K562 (cell line): ENCODE data around the gene ABHD16A. TPM values are rescaled to one million over a fixed set of nuclear protein-coding genes. Genes with fewer than 3 reads are reported as not detected.

Source experiments
- ATAC-seq: fragments of 200-7000 bp; cut with Tn5 transposase; 3 replicates; pipeline ENCODE4 v1.9.1; 2020; ENCODE audit warnings: moderate library complexity
- BruUV-seq: library from RNA; stranded (reverse); fragments of 400-500 nt; replicated peaks from 2 replicates; lab custom pipeline; 2021; lab: Mats Ljungman, UMichigan
- CTCF ChIA-PET: fragments of 300-600 bp; formaldehyde crosslinking; extraction: SDS; loops from one replicate; lab custom pipeline; 2021; ENCODE audit warnings: low intra/inter-chr PET ratio; lab: Yijun Ruan, JAX
- POLR2A ChIA-PET: fragments of 300-600, 350-650 bp; sonication (Branson Sonifier 250); formaldehyde crosslinking; extraction: SDS; loops from one replicate; lab custom pipeline; 2021; ENCODE audit warnings: antibody characterized with exemption, inconsistent platforms; lab: Yijun Ruan, JAX
- DNase-seq, 4 experiments: peaks; one replicate each; pipeline versions ENCODE4 v3.0.0 to v3.0.0-alpha.2; 2011 to 2018; ENCODE audit warnings: low spot score in 3 of 4, mixed read lengths in 3 of 4; ENCODE audit errors: extremely low read depth in 1 of 4
- FAIRE-seq: peaks from 2 replicates; lab custom pipeline; 2011; peaks lifted over from hg19 to GRCh38; lab: Jason Lieb, UNC
- H2AFZ ChIP-seq: 2 replicates; pipeline ENCODE4 v1.6.0; 2011; ENCODE audit warnings: low read depth, low read length, control low read depth, inconsistent platforms
- H3K27ac ChIP-seq: fragments of 200-600 bp; 3 replicates; pipeline ENCODE4 v1.8.0; 2011; ENCODE audit warnings: low read depth, mild to moderate bottlenecking, control low read depth, inconsistent platforms, low read length, moderate library complexity, mixed read lengths; ENCODE audit errors: extremely low read depth
- H3K27me3 ChIP-seq, 2 experiments: fragments of 300-600 bp in 1 of 2; 2 replicates in 1 of 2; 3 replicates in 1 of 2; pipeline versions ENCODE4 v1.6.0 to v1.8.0; 2011; ENCODE audit warnings: inconsistent platforms in 2 of 2, low read length in 2 of 2, mild to moderate bottlenecking in 1 of 2, mixed read lengths in 1 of 2, moderate library complexity in 1 of 2; ENCODE audit not compliant: control insufficient read depth in 2 of 2, insufficient read depth in 2 of 2
- H3K36me3 ChIP-seq: fragments of 300-600 bp; 3 replicates; pipeline ENCODE4 v1.8.0; 2011; ENCODE audit warnings: mild to moderate bottlenecking, low read length, inconsistent platforms; ENCODE audit not compliant: control insufficient read depth, insufficient read depth
- H3K4me1 ChIP-seq, 2 experiments: fragments of 200-600 bp in 1 of 2; replicated peaks in 1 of 2; 2 replicates in 1 of 2; 3 replicates in 1 of 2; pipeline versions ENCODE4 v1.5.1 to v1.8.0; 2011; ENCODE audit warnings: inconsistent platforms in 2 of 2, low read length in 2 of 2, mild to moderate bottlenecking in 1 of 2, mixed read lengths in 1 of 2, moderate library complexity in 1 of 2; ENCODE audit not compliant: control insufficient read depth in 2 of 2, insufficient read depth in 2 of 2
- H3K4me2 ChIP-seq: 2 replicates; pipeline ENCODE4 v1.6.1; 2011; ENCODE audit warnings: low read length, control low read depth, inconsistent platforms, mixed read lengths; ENCODE audit not compliant: insufficient read depth
- H3K4me3 ChIP-seq: fragments of 200-600 bp; sonication (generic), shearing (Covaris generic); 2 replicates; pipeline ENCODE4 v1.5.1; 2016; ENCODE audit warnings: control low read depth, inconsistent platforms
- H3K79me2 ChIP-seq: fragments of 200-600 bp; 3 replicates; pipeline ENCODE4 v1.8.0; 2011; ENCODE audit warnings: low read length, inconsistent platforms; ENCODE audit not compliant: control insufficient read depth, insufficient read depth
- H3K9ac ChIP-seq, 2 experiments: 2 replicates each; pipeline versions ENCODE4 v1.6.0 to v1.6.1; 2011; ENCODE audit warnings: low read depth in 2 of 2, low read length in 2 of 2, control low read depth in 1 of 2, inconsistent platforms in 1 of 2, mild to moderate bottlenecking in 1 of 2, mixed read lengths in 1 of 2; ENCODE audit not compliant: insufficient read depth in 1 of 2
- H3K9me1 ChIP-seq: one replicate; pipeline ENCODE4 v1.6.0; 2011; ENCODE audit warnings: inconsistent platforms, mild to moderate bottlenecking, low read length, moderate library complexity; ENCODE audit not compliant: control insufficient read depth, insufficient read depth
- H3K9me3 ChIP-seq: replicated peaks from 2 replicates; pipeline ENCODE4 v1.5.1; 2011; ENCODE audit warnings: low read depth, low read length, inconsistent platforms; ENCODE audit not compliant: control insufficient read depth, insufficient read depth
- H4K20me1 ChIP-seq: replicated peaks from 2 replicates; pipeline ENCODE4 v1.6.1; 2011; ENCODE audit warnings: low read length, inconsistent platforms, mixed read lengths; ENCODE audit not compliant: control insufficient read depth, insufficient read depth
- NFE2 ChIP-seq: IDR thresholded peaks from 2 replicates; pipeline ENCODE4 v1.6.1; 2014; ENCODE audit warnings: antibody characterized with exemption, low read depth
- PHF8 ChIP-seq: fragments of 200-600 bp; sonication (generic); IDR thresholded peaks from 2 replicates; pipeline ENCODE4 v1.6.1; 2012; ENCODE audit warnings: mixed run types, mild to moderate bottlenecking, inconsistent platforms, low read length, moderate library complexity, borderline replicate concordance
- PPARD ChIP-seq: fragments of 250-450 bp; sonication (Bioruptor Pico); IDR thresholded peaks from 2 replicates; pipeline ENCODE4 v1.8.0; 2022; ENCODE audit warnings: inconsistent platforms, mild to moderate bottlenecking, moderate library complexity
- TEAD4 ChIP-seq, 2 experiments: sonication (generic) in 1 of 2; formaldehyde crosslinking in 1 of 2; IDR thresholded peaks; 2 replicates each; pipeline versions ENCODE4 v1.6.1 to v1.8.0; 2012 to 2022; ENCODE audit warnings: borderline replicate concordance in 1 of 2, inconsistent platforms in 1 of 2, low read length in 1 of 2, mild to moderate bottlenecking in 1 of 2, missing genetic modification reagents in 1 of 2
- ZC3H11A ChIP-seq: IDR thresholded peaks from 2 replicates; pipeline ENCODE4 v1.6.1; 2012; ENCODE audit warnings: low read depth, low read length, improper control_type of control experiment
- ZC3H8 ChIP-seq: fragments of 450-650 bp; IDR thresholded peaks from 2 replicates; pipeline ENCODE4 v1.6.1; 2017
- ZKSCAN8 ChIP-seq: fragments of 200-800 bp; sonication (Bioruptor generic); IDR thresholded peaks from 2 replicates; pipeline ENCODE4 v1.6.1; 2016; ENCODE audit warnings: missing genetic modification characterization, missing compliant biosample characterization
- ZNF143 ChIP-seq: sonication (generic); formaldehyde crosslinking; IDR thresholded peaks from 2 replicates; pipeline ENCODE4 v1.9.0; 2022; ENCODE audit warnings: mild to moderate bottlenecking, missing genetic modification reagents
- ZNF212 ChIP-seq: fragments of 450-650 bp; formaldehyde crosslinking; IDR thresholded peaks from 2 replicates; pipeline ENCODE4 v1.4.0; 2020; ENCODE audit warnings: mild to moderate bottlenecking
- ZNF79 ChIP-seq: fragments of 250-450 bp; sonication (Bioruptor Pico); IDR thresholded peaks from 2 replicates; pipeline ENCODE4 v1.4.0; 2020; ENCODE audit warnings: low read depth, mild to moderate bottlenecking, moderate library complexity
- WGBS: fragments of 100-300 bp; shearing (Covaris generic); methylation state at CpG from one replicate; pipeline ENCODE4 v1.1.6; 2016; ENCODE audit warnings: low coverage, mixed read lengths; ENCODE audit not compliant: insufficient coverage; ENCODE audit errors: missing lambda C conversion rate; 5-methylcytosine and 5-hydroxymethylcytosine counted together
- in situ Hi-C: fragments of 300-500 bp; cut with MboI; formaldehyde crosslinking; loops from 4 replicates; pipeline ENCODE4 v1.15.0; 2018; ENCODE audit warnings: inconsistent platforms, mixed read lengths
- intact Hi-C: fragments of 100-400 bp; cut with micrococcal nuclease; formaldehyde crosslinking; loops from 2 replicates; pipeline ENCODE4 v1.14.2; 2022
- polyA plus RNA-seq, 8 experiments: library from polyadenylated mRNA; depleted of rRNA in 4 of 8; stranded (reverse) in 5 of 8; unstranded in 3 of 8; fragments of >200 nt; fragmentation: Nextera tagmentation in 2 of 8; fragmentation: Illumina TruSeq in 1 of 8; extraction: Ambion mirVana in 2 of 8; extraction: Trizol in 1 of 8; gene quantifications; 2 replicates each; pipeline versions ENCODE4 v1.2.1 to v1.2.3, GENCODE V29; 2011 to 2014; ENCODE audit warnings: inconsistent platforms in 1 of 8, missing spikeins in 1 of 8
- total RNA-seq, 7 experiments: library from RNA; depleted of rRNA in 6 of 7; stranded (reverse); fragments of >200 nt in 6 of 7; fragmentation: Illumina TruSeq in 2 of 7; extraction: Trizol in 2 of 7; gene quantifications; 2 replicates each; pipeline versions ENCODE4 v1.2.1 to v1.2.3, GENCODE V29; 2011 to 2021; ENCODE audit warnings: low replicate concordance in 1 of 7
- TF ChIP-seq, protein P1 (sequence below): fragments of 450-650 bp; formaldehyde crosslinking; IDR thresholded peaks from 2 replicates; pipeline ENCODE4 v1.4.0; 2020; ENCODE audit warnings: mild to moderate bottlenecking
- TF ChIP-seq, protein P2 (sequence below): sonication (generic); formaldehyde crosslinking; IDR thresholded peaks from 2 replicates; pipeline ENCODE4 v1.9.0; 2022; ENCODE audit warnings: mild to moderate bottlenecking, missing genetic modification reagents
- TF ChIP-seq, protein P3 (sequence below): fragments of 450-650 bp; IDR thresholded peaks from 2 replicates; pipeline ENCODE4 v1.6.1; 2017; ENCODE audit warnings: mild to moderate bottlenecking, moderate library complexity
- TF ChIP-seq, protein P4 (sequence below): fragments of 250-450 bp; sonication (Bioruptor Pico); IDR thresholded peaks from 2 replicates; pipeline ENCODE4 v1.5.0; 2021

ABHD16A gene
- total and polyA plus RNA-seq, 9 of the 15 experiments (the other 6 are each of a cell fraction or from before 2014, with no cell fraction given) = 25.8 to 120 (median 81.6) TPM

DNA sequence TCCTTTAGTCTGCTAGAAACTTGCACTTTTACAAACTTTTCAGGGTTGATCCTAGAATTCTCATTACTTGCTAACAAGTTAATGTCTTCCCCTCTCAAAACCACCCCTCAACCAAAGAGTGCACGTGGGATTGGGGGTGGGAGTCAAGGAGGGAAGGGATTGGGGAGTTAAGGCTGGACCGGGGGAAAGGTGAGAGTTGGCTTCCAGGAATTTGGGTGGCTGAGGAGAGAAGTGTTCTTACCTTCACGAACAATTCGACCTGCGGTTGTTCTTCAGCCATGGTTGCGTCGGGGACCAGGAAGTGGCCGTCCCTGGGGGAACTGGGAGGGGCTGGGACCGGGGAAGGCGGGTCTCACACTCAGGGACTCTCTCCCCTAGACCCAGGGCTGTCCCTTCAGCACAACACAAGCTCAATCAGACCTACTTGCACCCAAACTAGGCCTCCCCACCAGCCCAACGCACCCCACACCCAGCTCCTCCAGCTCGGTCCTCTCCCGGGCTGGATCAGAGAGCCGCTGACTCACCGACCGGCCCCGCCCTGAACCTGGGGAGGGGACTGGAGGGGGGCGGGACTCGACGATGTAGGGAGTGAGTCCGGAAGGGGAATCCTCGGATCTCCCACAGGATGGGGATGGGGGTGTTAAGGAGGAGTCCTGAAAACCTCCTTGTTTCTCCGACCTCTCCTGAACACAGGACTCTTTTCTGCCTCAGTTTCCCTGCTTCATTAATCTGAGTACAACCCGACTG, 33.1 kb upstream of the ABHD16A start, which contains the start of gene CLIC1 (continued):
- TF ChIP-seq, protein P1, sequence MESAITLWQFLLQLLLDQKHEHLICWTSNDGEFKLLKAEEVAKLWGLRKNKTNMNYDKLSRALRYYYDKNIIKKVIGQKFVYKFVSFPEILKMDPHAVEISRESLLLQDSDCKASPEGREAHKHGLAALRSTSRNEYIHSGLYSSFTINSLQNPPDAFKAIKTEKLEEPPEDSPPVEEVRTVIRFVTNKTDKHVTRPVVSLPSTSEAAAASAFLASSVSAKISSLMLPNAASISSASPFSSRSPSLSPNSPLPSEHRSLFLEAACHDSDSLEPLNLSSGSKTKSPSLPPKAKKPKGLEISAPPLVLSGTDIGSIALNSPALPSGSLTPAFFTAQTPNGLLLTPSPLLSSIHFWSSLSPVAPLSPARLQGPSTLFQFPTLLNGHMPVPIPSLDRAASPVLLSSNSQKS (CRISPR knock-in tag) = no peak
- TF ChIP-seq PPARD (CRISPR knock-in tag) (no peak), ZNF79 (peak; percentile 62; the same call in 1 of the 2 replicates), ZC3H8 (no peak)
- TF ChIP-seq, protein P2, sequence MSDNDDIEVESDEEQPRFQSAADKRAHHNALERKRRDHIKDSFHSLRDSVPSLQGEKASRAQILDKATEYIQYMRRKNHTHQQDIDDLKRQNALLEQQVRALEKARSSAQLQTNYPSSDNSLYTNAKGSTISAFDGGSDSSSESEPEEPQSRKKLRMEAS (CRISPR knock-in tag) = peak; percentile 8; the same call in 1 of the 2 replicates

DNA sequence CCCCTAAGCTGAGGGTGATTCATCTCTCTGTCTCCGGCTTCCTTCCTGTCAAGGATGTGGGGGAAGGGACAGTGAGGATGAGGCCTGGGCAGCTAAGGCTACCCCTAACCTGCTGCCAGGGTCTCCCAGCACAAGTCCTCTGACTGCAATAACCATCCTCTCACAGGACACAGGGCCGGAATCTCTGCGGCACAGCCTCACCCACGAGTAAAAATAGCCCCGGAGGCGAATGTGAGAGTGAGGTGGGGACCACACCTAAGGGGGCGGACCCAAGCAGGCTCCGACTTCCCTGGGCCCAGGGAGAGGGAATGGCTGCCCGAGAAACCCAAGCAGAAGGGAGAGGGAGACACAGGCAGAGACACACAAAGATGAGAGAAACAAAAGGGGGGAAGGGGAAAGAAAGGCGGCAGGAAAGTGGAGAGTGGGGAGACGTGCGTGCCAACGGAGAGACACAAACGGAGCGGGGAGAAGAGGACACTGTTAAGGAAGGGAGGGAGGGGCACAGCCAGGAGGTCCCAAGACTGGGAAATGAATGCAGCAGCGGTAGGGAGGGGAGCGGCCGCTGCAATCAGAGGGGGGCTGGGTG, 31.8 kb upstream of the ABHD16A start:
- no TSS peak for BruUV-seq
- intact Hi-C loops = loop anchor here (1.0 to 10.0 kb wide), 4 partner anchors 32 to 240 kb away; partner anchors contain the start of genes ABHD16A, DXO and VARS1
- in situ Hi-C loops = no loop called here
- H3K9me1 ChIP-seq = no peaks in the 10 kb centered on the region
- H3K36me3 ChIP-seq = peaks cover 56% of the 10 kb centered on the region
- peak; percentile 48 for ATAC-seq
- H3K27ac ChIP-seq = peak overlapping the region; percentile 95
- peaks cover 24% of the 10 kb centered on the region for H4K20me1 ChIP-seq
- H2AFZ ChIP-seq = no peak overlapping the region
- H3K4me3 ChIP-seq = peak overlapping the region; percentile 77
- peak; percentile 85 to 96 (median 90) for DNase-seq
- WGBS = under 1% methylated on average over 18 of the region's 18 CpGs
- FAIRE-seq = peak; percentile 86
- peak overlapping the region; percentile 99 for H3K9ac ChIP-seq
- H3K4me1 ChIP-seq = peaks cover 43 to 54% of the 10 kb centered on the region in 2 experiments
- peak overlapping the region; percentile 100 for H3K4me2 ChIP-seq
- peaks cover 79% of the 10 kb centered on the region for H3K79me2 ChIP-seq
- POLR2A ChIA-PET = interaction anchor here (0.5 to 13.1 kb wide), 27 partner anchors 9 to 216 kb away, joined by 3 to 236 read pairs (median 4); partner anchors contain the start of genes ABHD16A, BAG6, C6orf47 and CSNK2B
- no peaks in the 10 kb centered on the region for H3K27me3 ChIP-seq
- no peaks in the 10 kb centered on the region for H3K9me3 ChIP-seq
- CTCF ChIA-PET = interaction anchor here (0.5 kb wide), 1 partner anchor 129 kb away, joined by 4 read pairs; no protein-coding TSS in a partner anchor
- TF ChIP-seq TEAD4 (IDR thresholded peaks at IDR 0.05; ENCODE audit: low read length) = 0 out of 2 replicates have a peak, but pooled peaks have one; percentile 5
- peak; percentile 45; the same call in 1 of the 2 replicates for TF ChIP-seq TEAD4 (CRISPR knock-in tag; IDR thresholded peaks at IDR 0.05; ENCODE audit: borderline replicate concordance)
- TF ChIP-seq ZNF212 (CRISPR knock-in tag) = no peak; the same call in 1 of the 2 replicates
- TF ChIP-seq PHF8 = peak; percentile 35; the same call in 1 of the 2 replicates
- no peak for TF ChIP-seq ZNF143
- no peak for TF ChIP-seq ZKSCAN8 (CRISPR knock-in tag)
- TF ChIP-seq ZC3H11A = 0 out of 2 replicates have a peak, but pooled peaks have one; percentile 13
- TF ChIP-seq, protein P3, sequence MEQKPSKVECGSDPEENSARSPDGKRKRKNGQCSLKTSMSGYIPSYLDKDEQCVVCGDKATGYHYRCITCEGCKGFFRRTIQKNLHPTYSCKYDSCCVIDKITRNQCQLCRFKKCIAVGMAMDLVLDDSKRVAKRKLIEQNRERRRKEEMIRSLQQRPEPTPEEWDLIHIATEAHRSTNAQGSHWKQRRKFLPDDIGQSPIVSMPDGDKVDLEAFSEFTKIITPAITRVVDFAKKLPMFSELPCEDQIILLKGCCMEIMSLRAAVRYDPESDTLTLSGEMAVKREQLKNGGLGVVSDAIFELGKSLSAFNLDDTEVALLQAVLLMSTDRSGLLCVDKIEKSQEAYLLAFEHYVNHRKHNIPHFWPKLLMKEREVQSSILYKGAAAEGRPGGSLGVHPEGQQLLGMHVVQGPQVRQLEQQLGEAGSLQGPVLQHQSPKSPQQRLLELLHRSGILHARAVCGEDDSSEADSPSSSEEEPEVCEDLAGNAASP = no peak
- TF ChIP-seq, protein P4, sequence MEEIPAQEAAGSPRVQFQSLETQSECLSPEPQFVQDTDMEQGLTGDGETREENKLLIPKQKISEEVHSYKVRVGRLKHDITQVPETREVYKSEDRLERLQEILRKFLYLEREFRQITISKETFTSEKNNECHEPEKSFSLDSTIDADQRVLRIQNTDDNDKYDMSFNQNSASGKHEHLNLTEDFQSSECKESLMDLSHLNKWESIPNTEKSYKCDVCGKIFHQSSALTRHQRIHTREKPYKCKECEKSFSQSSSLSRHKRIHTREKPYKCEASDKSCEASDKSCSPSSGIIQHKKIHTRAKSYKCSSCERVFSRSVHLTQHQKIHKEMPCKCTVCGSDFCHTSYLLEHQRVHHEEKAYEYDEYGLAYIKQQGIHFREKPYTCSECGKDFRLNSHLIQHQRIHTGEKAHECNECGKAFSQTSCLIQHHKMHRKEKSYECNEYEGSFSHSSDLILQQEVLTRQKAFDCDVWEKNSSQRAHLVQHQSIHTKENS = no peak
- no peak for TF ChIP-seq NFE2
